NT2/D1 (cell line): ENCODE results near the gene NUDCD3.

Source experiments
- SUZ12 ChIP-seq: IDR thresholded peaks from 2 replicates; pipeline ENCODE4 v1.6.1; 2011; ENCODE audit not compliant: insufficient read length, insufficient read depth; ENCODE audit errors: extremely low read depth
- YY1 ChIP-seq: IDR thresholded peaks from 2 replicates; pipeline ENCODE4 v1.6.1; 2011; ENCODE audit not compliant: insufficient read length, insufficient read depth
- ZNF274 ChIP-seq: IDR thresholded peaks from 2 replicates; pipeline ENCODE4 v1.6.1; 2011; ENCODE audit warnings: mild to moderate bottlenecking, low read depth, low read length

GRCh38 chr7:44538093-44538797 is 47.8 kb upstream of the NUDCD3 start:
- TF ChIP-seq SUZ12 = no peak
- TF ChIP-seq ZNF274 = no peak
- TF ChIP-seq YY1 = no peak
